GM12874 (cell line): ENCODE measurements around the gene SPIB.

Experiments
- TF ChIP-seq, protein P1 (sequence below): IDR thresholded peaks from 2 replicates; pipeline ENCODE4 v1.5.1; 2011; ENCODE audit warnings: low read depth, mild to moderate bottlenecking, control low read depth, low read length, moderate library complexity; ENCODE audit not compliant: insufficient read depth

Gene SPIB

DNA sequence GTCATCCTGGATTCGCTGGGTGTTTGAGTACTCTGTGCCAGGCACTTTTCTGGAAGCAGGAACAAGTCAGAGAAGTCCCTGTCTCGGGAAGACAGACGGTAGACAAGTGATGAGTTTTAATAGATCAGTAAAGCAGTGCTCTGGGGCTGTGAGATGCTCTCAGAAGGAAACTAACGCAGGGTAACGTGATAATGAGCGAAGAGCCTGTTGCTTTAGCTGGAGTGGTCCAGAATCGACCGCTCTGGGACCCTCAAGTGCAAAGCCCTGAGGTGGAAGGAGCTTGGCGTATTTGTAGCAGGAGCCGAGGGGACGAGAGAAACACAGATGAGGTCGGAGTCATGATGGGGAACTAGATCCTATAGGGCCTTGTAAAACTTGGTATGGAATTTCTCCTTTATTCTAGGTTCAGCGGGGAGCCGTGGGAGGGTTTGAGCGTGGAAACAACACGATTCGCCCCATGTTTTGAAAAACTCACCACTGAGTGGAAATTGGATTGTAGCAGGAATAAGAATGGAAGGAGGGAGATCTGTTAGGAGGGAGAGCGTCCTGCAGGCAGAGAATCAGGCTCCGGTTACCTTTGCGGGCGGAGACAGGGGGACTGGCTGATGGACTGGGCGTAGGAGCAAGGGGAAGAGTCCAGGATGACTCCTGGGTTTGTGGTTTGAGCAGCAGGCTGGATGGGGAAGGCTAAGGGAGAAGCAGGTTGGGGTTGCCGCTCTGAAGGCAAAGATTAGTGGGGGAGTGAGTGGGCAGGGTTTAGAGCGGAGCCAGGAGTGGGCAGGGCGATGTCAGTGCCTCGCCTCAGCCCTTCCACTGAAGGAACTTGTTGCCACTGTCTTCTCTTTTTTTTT lies 33.8 kb upstream of the SPIB start:
- TF ChIP-seq, protein P1, sequence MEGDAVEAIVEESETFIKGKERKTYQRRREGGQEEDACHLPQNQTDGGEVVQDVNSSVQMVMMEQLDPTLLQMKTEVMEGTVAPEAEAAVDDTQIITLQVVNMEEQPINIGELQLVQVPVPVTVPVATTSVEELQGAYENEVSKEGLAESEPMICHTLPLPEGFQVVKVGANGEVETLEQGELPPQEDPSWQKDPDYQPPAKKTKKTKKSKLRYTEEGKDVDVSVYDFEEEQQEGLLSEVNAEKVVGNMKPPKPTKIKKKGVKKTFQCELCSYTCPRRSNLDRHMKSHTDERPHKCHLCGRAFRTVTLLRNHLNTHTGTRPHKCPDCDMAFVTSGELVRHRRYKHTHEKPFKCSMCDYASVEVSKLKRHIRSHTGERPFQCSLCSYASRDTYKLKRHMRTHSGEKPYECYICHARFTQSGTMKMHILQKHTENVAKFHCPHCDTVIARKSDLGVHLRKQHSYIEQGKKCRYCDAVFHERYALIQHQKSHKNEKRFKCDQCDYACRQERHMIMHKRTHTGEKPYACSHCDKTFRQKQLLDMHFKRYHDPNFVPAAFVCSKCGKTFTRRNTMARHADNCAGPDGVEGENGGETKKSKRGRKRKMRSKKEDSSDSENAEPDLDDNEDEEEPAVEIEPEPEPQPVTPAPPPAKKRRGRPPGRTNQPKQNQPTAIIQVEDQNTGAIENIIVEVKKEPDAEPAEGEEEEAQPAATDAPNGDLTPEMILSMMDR: no peak

DNA sequence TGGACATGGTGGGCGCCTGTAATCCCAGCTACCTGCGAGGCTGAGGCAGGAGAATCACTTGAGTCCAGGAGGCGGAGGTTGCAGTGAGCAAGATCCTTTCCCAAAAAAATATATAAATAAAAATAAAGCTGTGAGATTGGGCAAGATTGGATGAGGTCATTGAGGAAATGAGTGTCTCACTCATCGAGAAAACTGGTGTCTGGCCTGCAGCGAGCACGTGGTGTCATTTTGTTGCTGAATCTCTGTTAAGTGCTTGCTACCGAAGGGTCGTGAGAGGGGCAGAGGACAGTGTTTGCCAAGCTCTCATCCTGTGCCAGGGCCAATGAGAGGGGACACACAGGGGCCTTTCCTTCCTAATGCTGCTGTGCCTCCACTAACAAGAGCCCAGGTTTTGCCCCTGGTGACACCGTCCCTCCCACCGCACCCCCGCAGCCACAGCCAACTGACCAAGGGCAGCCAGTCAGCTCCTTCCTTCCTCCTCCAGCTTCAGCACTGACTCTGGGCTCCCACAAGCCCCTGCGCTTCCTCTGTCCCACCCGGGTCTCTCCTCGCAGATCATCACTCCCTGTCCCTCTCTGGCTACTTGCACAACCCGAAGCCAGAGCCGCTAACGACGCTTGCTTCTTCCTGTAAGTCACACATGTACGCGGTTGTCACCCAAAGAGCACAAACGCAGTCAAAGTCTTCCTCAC lies 31.4 kb upstream of the SPIB start:
- TF ChIP-seq, protein P1: no peak

- TF ChIP-seq, protein P1: no peak
Measured at GRCh38 chr19:50387868-50388245, 30.9 kb upstream of the SPIB start.

DNA sequence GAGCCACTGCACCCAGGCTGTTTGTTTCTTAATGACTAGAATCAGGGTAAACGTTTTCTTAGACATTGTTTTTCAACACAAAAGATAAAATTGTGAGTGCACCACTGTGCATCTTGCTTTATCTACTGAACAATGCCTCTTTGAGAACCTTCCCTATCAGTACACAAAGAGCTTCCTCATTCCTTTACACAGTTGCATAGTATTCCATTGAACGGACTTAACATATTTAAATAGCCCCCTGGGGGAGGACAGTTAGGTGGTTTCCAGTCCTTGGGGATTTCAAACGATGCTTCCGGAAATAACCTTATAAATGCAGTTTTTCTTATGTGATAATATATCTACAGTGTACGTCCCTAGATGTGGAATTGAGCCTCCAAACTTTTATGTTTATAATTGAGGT lies 26.0 kb upstream of the SPIB start:
- TF ChIP-seq, protein P1: no peak

DNA sequence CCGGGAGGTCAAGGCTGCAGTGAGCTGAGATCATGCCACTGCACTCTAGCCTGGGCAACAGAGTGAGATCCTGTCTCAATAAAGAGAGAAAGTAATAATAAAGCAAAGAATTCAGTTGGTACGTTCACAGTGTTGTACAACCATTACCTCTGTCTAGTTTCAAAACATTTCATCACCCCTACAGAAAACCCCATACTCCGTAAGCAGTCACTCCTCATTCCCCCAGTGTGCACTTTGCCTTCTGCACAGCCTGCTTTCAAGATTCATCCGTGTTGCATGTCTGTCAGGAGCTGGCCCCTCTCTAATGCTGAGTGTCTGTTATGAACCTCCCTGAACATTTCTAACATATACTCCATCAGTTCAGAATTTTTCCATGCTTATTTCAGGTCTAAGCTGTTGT lies 25.1 kb upstream of the SPIB start:
- TF ChIP-seq, protein P1: no peak

- TF ChIP-seq, protein P1: no peak
Measured at GRCh38 chr19:50394017-50394416, 24.7 kb upstream of the SPIB start.

DNA sequence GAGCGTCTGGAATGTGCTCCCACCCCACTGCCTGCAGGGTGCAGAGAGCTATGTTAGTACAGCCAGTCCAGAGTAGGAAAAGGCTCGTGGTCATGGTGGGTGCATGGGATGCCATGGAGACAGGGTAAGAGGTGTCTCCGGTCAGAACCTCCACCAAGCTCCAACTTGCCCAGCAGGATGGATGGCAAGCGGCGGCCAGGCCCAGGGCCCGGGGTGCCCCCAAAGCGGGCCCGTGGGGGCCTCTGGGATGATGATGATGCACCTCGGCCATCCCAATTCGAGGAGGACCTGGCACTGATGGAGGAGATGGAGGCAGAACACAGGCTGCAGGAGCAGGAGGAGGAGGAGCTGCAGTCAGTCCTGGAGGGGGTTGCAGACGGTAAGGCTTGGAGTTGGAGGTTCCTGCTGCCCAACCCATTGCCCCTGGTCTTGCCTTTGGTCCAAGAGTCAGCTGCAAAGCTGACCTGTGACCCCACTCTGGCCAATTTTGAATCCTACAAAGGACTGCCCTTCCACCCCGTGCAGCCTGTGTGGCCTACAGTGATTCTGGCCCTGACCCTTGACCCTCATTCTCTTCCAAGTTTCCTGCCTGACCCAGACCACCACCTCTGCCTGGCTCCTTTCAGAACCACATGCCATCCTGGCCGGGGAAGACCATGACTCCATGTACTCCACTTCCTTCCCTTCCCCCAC lies 19.9 kb upstream of the SPIB start:
- TF ChIP-seq, protein P1: no peak
